ENCODE results near the gene INS.

DNA sequence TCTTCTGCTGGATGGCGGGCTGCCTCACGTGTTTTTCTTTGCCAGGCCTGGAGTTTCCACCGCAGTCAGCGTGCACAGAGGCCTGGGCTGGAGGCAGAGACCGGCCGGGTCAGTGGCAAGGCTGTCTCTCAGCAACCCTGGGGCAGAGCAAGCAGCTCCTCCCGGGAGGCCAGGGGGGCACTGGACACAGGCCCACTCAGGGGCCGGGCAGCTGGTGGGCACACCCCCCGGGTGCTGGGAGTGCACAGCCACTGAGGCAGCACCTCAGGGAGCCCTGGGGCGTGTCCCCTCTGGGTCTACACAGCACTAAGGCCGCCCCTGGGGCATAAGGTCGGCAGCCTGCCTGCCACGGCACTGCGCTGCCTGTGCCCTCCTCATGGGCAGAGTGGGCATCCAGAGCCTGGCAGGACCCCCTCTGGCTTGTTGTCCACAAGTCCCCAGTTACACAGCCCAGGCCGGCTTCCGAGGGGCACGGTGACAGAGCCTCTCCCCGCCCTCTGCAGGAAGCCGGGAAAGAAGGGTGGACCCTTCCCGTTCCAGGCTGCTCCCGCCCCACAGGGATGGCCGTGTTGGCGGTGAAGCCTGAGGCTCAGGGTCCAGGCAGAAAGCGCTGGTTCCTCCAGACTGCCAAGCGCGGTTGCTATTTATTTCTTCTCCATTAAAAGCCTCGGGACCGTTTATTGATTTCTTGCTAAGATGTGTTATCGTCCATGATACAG is 29.1 kb upstream of the INS start:
- TF ChIP-seq, protein P1, sequence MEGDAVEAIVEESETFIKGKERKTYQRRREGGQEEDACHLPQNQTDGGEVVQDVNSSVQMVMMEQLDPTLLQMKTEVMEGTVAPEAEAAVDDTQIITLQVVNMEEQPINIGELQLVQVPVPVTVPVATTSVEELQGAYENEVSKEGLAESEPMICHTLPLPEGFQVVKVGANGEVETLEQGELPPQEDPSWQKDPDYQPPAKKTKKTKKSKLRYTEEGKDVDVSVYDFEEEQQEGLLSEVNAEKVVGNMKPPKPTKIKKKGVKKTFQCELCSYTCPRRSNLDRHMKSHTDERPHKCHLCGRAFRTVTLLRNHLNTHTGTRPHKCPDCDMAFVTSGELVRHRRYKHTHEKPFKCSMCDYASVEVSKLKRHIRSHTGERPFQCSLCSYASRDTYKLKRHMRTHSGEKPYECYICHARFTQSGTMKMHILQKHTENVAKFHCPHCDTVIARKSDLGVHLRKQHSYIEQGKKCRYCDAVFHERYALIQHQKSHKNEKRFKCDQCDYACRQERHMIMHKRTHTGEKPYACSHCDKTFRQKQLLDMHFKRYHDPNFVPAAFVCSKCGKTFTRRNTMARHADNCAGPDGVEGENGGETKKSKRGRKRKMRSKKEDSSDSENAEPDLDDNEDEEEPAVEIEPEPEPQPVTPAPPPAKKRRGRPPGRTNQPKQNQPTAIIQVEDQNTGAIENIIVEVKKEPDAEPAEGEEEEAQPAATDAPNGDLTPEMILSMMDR (IDR thresholded peaks at IDR 0.05; ENCODE audit: insufficient read depth, low read length, poor library complexity, severe bottlenecking), result no peak
- TF ChIP-seq EZH2phosphoT487 (conservative IDR thresholded peaks at IDR 0.05; ENCODE audit: low read length), result no peak

Data from SU-DHL-6 (cell line).